ENCODE measurements around the gene PRKAA1. TPM values are rescaled to one million over a fixed set of nuclear protein-coding genes. Genes with fewer than 3 reads are reported as not detected.
"Not testable (repeated sequence)": the region's sequence is repeated elsewhere in the genome, so short reads cannot be mapped to it uniquely, and the experiment has no call there.

PRKAA1 gene
- total RNA-seq, 4 donors from 2014 or later = 79.3 to 262 (median 112) TPM

- DNase-seq; H3K27ac ChIP-seq; H3K36me3 ChIP-seq; H3K4me3 ChIP-seq; H3K27me3 ChIP-seq; intact Hi-C loops (cut with DNase I; ENCODE audit: low total_unique reads); in situ Hi-C loops (cut with MboI; ENCODE audit: low pct_ligation_motif_present in 1 of 4, low pct_unique_long_range_greater_than_20kb in 1 of 4, low sequenced_read_pairs in 3 of 4); H3K9me3 ChIP-seq: not testable (repeated sequence)
- WGBS, 2 donors (ENCODE audit: low coverage in 1 of 2) = 93 to 94% methylated on average over 3 to 10 of the region's 10 CpGs
- H3K4me1 ChIP-seq = peaks cover 14 to 70% (median 37%) of the 10 kb centered on the region in 4 donors
These were observed 5.5 kb downstream of the PRKAA1 start for GRCh38 chr5:40792691-40793090.

- no peak for TF ChIP-seq EP300 (IDR thresholded peaks at IDR 0.05; ENCODE audit: low read depth)
- TF ChIP-seq CTCF (IDR thresholded peaks at IDR 0.05) = no peak
- TF ChIP-seq POLR2A (IDR thresholded peaks at IDR 0.05) = no peak
- no peak for TF ChIP-seq POLR2AphosphoS5 (IDR thresholded peaks at IDR 0.05)
- DNase-seq = no peak
- Histone ChIP-seq H3K4me3 (no peak overlapping the region), H3K27ac (peak overlapping the region in 2 of 4 donors; percentile 4 to 27), H3K9me3 (no peaks in the 10 kb centered on the region), H3K36me3 (peaks cover 0 to 5% (median 0%) of the 10 kb centered on the region in 4 donors), H3K27me3 (no peaks in the 10 kb centered on the region), H3K4me1 (peaks cover 10 to 66% (median 34%) of the 10 kb centered on the region in 4 donors)
- 42 to 70% methylated on average over 3 of the region's 3 CpGs for WGBS, 2 donors (ENCODE audit: low coverage in 1 of 2)
- in situ Hi-C loops (cut with MboI; ENCODE audit: low pct_ligation_motif_present in 1 of 4, low pct_unique_long_range_greater_than_20kb in 1 of 4, low sequenced_read_pairs in 3 of 4) (no loop called here), intact Hi-C loops (cut with DNase I; ENCODE audit: low total_unique reads) (no loop called here)
These were observed 6.4 kb downstream of the PRKAA1 start for GRCh38 chr5:40791715-40792139.

GRCh38 chr5:40790947-40791593 is 7.1 kb downstream of the PRKAA1 start:
- WGBS, 2 donors (ENCODE audit: low coverage in 1 of 2) = 40 to 60% methylated on average over 1 to 3 of the region's 3 CpGs
- Histone ChIP-seq H3K27ac (peak overlapping the region in 2 of 4 donors; percentile 4 to 27), H3K4me1 (peaks cover 3 to 59% (median 27%) of the 10 kb centered on the region in 4 donors)

GRCh38 chr5:40788941-40789340 is 9.2 kb downstream of the PRKAA1 start:
- H3K27me3 ChIP-seq; H3K36me3 ChIP-seq; in situ Hi-C loops (cut with MboI; ENCODE audit: low pct_ligation_motif_present in 1 of 4, low pct_unique_long_range_greater_than_20kb in 1 of 4, low sequenced_read_pairs in 3 of 4); intact Hi-C loops (cut with DNase I; ENCODE audit: low total_unique reads); DNase-seq; H3K27ac ChIP-seq; H3K4me3 ChIP-seq; H3K9me3 ChIP-seq: not testable (repeated sequence)
- 95% methylated on average over 5 of the region's 5 CpGs; no CpG with 5 or more reads in 1 of the 2 donors for WGBS, 2 donors (ENCODE audit: low coverage in 1 of 2)
- peaks cover 0 to 64% (median 34%) of the 10 kb centered on the region in 4 donors for H3K4me1 ChIP-seq

More at GRCh38 chr5:40790947-40791593, 7.1 kb downstream of the PRKAA1 start:
- intact Hi-C loops (cut with DNase I; ENCODE audit: low total_unique reads) (no loop called here), in situ Hi-C loops (cut with MboI; ENCODE audit: low pct_ligation_motif_present in 1 of 4, low pct_unique_long_range_greater_than_20kb in 1 of 4, low sequenced_read_pairs in 3 of 4) (no loop called here)
- no peak overlapping the region for H3K4me3 ChIP-seq
- H3K9me3 ChIP-seq = no peaks in the 10 kb centered on the region
- H3K27me3 ChIP-seq = no peaks in the 10 kb centered on the region
- H3K36me3 ChIP-seq = peaks cover 0 to 5% (median 0%) of the 10 kb centered on the region in 4 donors
- no peak for DNase-seq
- TF ChIP-seq POLR2AphosphoS5 (IDR thresholded peaks at IDR 0.05) (no peak), CTCF (IDR thresholded peaks at IDR 0.05) (no peak), POLR2A (IDR thresholded peaks at IDR 0.05) (no peak), EP300 (IDR thresholded peaks at IDR 0.05; ENCODE audit: low read depth) (no peak)

GRCh38 chr5:40787986-40788385 is 10.2 kb downstream of the PRKAA1 start:
- H3K9me3 ChIP-seq = no peaks in the 10 kb centered on the region
- WGBS, 2 donors (ENCODE audit: low coverage in 1 of 2) = 92 to 100% methylated on average over 1 of the region's 1 CpG
- peaks cover 0 to 68% (median 40%) of the 10 kb centered on the region in 4 donors for H3K4me1 ChIP-seq
- DNase-seq = no peak
- no peaks in the 10 kb centered on the region for H3K27me3 ChIP-seq
- intact Hi-C loops (cut with DNase I; ENCODE audit: low total_unique reads) = no loop called here
- TF ChIP-seq POLR2A (IDR thresholded peaks at IDR 0.05) (no peak), EP300 (IDR thresholded peaks at IDR 0.05; ENCODE audit: low read depth) (no peak), CTCF (IDR thresholded peaks at IDR 0.05) (no peak), POLR2AphosphoS5 (IDR thresholded peaks at IDR 0.05) (no peak)
- no peak overlapping the region for H3K27ac ChIP-seq
- in situ Hi-C loops (cut with MboI; ENCODE audit: low pct_ligation_motif_present in 1 of 4, low pct_unique_long_range_greater_than_20kb in 1 of 4, low sequenced_read_pairs in 3 of 4) = no loop called here
- H3K4me3 ChIP-seq = no peak overlapping the region
- peaks cover 0 to 5% (median 0%) of the 10 kb centered on the region in 4 donors for H3K36me3 ChIP-seq

GRCh38 chr5:40786664-40787063 is 11.5 kb downstream of the PRKAA1 start:
- H3K27me3 ChIP-seq; H3K27ac ChIP-seq; in situ Hi-C loops (cut with MboI; ENCODE audit: low pct_ligation_motif_present in 1 of 4, low pct_unique_long_range_greater_than_20kb in 1 of 4, low sequenced_read_pairs in 3 of 4); intact Hi-C loops (cut with DNase I; ENCODE audit: low total_unique reads); H3K36me3 ChIP-seq; DNase-seq; H3K4me3 ChIP-seq; H3K9me3 ChIP-seq: not testable (repeated sequence)
- WGBS, 2 donors (ENCODE audit: low coverage in 1 of 2) = 93 to 100% methylated on average over 2 to 3 of the region's 3 CpGs
- peaks cover 0 to 68% (median 42%) of the 10 kb centered on the region in 4 donors for H3K4me1 ChIP-seq
